GM21515 (cell line): ENCODE measurements around the gene FOXF1.

ENCODE experiments used
- ATAC-seq: cut with Tn5 transposase; IDR thresholded peaks from one replicate; pipeline ENCODE4 v1.9.1; 2021; ENCODE audit not compliant: unreplicated experiment

FOXF1 gene

GRCh38 chr16:86510465-86511261, at the start of gene FOXF1:
Gene FOXF1 (plus strand): TSS chr16:86510527. CDS start chr16:86510570, 43 bp downstream.
- ATAC-seq = no peak

DNA sequence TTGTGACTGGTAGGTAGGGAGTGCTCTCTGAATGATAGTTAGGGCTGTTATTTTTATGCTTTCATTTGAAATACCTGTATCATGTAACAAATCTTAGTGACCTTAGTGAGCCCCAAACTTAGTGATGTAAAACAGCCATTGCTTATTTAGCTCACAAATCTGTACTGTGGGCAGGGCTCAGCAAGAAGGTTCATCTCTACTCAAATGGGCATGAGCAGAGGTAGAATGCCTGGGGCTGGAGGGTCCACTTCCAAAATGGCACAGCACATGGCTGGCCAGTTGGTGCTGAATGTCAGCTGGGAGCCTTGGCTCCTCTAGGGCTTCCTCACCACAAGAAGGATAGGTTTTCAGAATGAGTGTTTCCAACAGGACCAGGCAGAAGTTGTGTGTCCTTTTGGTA, 49.3 kb upstream of the FOXF1 start:
- ATAC-seq = no peak

GRCh38 chr16:86462334-86463084, 47.8 kb upstream of the FOXF1 start:
- ATAC-seq = no peak

DNA sequence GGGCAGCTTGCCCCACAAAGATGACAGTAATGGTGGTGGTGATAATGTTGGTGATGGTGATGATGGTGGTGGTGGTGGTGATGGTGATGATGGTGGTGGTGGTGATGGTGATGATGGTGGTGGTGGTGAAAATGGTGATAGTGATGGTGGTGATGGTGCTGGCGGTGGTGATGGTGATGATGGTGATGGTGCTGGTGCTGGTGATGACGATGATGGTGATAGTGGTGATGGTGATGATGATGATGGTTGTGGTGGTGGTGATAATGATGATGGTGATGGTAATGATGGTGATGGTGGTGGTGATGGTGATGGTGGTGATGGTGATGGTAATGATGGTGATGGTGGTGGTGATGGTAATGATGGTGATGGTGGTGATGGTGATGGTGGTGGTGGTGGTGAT, 46.3 kb upstream of the FOXF1 start:
- ATAC-seq = no peak

DNA sequence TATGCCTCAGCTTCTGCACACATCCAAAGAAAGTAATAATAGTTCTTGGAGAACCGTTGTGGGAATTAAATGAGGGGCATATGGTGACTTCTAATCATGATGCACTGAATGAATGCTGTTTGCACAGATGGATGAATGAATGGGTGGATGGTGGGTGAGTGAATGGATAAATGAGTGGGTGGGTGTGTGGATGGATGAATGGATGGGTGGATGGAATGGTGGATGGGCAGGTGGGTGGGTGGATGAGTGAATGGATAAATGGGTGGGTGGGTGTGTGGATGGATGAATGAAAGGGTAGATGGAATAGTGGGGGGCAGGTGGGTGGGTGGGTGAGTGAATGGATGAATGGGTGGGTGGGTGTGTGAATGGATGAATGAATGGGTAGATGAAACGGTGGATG, 44.9 kb upstream of the FOXF1 start:
- no peak for ATAC-seq

- no peak for ATAC-seq
Measured at GRCh38 chr16:86466696-86467406, 43.5 kb upstream of the FOXF1 start.

DNA sequence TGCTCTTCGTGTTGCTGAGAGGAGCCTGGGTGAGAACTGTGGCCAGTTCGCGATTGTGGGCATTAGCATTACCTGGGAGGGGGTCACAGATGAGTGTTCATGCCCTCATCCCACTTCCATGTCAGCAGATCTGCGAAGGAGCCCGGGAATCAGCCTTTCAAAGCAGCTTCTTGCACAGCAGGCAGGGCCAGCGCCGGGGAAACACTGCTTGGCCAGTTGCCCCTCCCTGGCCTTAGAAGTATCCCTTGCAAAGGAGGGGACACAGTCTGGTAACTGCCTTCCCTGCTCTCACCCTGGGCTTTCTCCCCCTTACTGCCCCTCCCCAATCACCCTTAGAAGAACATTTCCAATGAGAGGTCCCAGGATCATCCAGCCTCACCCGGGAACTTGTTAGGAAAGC, 42.8 kb upstream of the FOXF1 start:
- ATAC-seq = no peak

- no peak for ATAC-seq
Measured at GRCh38 chr16:86470964-86471363, 39.4 kb upstream of the FOXF1 start.

GRCh38 chr16:86471896-86472295, 38.4 kb upstream of the FOXF1 start:
- no peak for ATAC-seq

DNA sequence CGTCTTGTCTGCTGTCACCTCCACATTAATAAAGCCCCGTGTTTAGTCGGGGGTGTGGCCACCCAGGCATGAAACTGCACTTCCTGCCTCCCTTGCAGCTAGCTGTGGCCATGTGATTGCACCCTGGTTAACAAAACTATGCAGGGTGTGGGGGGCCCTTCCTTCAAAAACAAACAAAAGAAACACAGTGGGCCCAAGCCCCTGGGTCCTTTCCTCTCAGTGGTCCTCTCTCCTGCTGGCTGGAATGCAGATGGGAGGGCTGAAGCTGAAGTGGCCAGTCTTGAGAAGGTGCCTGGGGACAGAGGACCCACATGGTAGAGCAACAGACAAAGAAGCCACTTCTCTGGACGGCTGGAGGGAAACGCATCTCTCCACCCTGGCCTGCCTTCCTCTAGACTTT, 38.0 kb upstream of the FOXF1 start:
- no peak for ATAC-seq

DNA sequence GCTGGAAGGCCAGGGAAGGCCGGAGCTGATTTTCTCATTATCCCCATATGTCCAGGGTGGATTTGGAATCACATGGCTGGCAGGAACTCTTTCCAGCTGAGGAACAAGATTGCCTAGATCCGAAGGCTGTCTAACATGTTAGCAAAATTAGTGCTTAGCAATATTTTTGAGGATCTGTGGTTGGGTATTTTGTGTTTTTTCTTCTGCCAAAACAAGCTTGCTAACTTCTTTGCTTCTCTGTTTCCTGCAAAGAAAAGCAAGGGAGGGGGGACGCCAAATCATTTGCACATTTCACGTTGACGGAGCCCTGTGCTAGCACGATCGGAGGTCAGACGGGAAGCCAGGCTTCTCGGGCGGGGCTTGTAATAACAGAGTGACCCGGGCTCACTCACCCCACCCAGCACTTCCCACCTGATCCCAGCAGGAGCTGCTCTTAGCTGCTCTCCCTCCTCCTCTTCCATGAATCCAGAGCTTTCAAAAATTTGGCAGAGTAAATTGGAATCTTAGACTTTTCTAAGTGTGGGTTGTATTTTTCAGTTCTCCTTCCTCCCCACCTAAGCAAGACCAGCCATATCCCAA, 33.3 kb upstream of the FOXF1 start:
- ATAC-seq = no peak

DNA sequence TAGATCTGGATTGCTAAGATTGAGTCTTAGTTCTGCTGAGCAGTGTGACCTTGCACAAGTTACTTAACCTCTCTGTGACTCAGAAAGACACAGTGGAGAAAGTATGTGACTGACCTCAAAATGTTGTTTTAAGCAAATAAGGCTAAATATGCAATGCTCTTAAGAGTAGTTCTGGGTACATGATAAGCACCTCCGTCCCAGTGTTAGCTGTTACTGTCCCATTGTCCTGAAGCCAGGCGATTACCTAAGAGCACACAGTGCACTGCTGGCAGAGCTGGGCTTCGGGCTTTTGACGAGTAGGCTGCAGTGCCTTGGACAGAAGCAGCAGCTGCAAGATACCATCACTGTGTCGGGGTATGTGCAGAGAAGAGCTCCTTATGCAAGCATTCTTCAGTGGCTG, 32.7 kb upstream of the FOXF1 start:
- no peak for ATAC-seq

DNA sequence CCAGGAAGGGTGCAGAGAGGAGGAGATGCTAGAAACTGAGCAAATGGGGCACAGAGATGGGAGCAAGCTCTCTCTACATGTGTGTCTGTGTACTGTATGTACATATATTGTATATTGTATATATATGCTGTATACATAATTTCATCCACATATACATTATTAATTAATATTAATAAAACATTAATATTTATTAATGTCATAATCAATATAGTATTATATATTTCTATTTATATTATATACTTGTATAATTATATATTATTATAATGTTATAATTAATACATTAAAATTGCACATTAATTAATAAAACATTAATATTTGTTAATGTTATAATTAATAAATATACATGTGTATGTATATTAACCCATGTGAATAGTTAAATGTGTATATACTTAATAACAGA, 31.5 kb upstream of the FOXF1 start:
- no peak for ATAC-seq

DNA sequence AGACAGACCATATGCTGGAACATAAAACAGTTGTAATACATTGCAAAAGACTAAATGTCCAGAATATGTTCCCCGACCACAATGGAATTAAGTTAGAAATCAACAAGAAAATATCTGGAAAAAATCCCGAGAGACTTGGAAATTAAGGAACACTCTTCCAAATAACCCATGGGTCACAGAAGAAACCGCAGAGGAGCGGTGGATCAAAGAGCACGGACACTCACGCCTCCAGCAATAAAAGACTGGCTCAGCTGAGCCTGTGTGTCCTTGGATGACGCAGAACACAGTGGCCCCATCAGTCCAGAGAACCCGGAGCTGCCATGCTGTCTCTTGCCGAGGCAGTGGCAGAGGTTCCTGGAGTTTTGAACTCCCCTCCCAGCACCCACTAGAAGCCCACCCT, 30.9 kb upstream of the FOXF1 start:
- ATAC-seq = no peak

DNA sequence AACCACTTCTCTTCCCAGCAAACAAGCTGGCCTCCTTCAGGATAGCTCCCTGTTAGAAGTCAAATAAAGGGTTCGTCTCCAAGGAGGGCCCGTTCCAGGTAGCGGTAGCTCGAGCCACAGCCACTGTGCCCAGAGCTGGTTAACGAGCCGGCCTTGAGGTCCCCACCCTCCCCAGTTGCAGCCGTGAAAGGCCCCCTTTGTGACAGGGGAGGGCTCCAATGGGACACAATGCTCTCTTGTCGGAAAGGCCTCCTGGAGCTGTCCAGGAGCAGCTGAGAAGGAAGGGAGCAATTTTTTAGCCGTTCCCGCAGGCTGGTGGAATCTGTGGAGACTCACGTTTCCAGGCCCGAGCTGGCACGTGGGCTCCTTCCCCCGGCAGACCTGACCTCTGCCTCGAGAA, 29.9 kb upstream of the FOXF1 start:
- ATAC-seq = no peak

GRCh38 chr16:86481607-86482006, 28.7 kb upstream of the FOXF1 start:
- no peak for ATAC-seq

DNA sequence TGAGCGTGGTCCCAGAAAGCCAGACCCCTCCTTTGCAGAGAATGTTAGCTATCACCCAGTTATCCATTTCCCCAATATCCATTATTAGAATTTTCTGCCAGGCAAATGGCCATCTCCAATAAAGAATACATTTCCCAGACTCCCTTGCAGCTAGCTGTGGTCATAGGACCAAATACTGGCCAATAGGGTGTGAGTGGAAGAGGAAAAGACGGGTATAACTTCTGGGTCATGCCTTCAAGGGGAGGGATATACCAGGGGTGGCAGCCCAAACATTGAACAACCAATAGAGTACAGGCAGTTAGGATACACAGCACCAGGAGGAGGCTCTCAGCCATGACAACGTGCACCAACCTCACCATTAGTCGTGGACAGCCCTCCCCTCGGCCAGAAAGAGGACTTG, 26.1 kb upstream of the FOXF1 start:
- no peak for ATAC-seq

- no peak for ATAC-seq
Measured at GRCh38 chr16:86485746-86486145, 24.6 kb upstream of the FOXF1 start.

GRCh38 chr16:86490859-86491639, 19.3 kb upstream of the FOXF1 start:
- no peak for ATAC-seq

GRCh38 chr16:86491640-86492023, 18.7 kb upstream of the FOXF1 start:
- ATAC-seq = no peak
